Measurements from ENCODE around the gene ARMCX1.
"Not testable (repeated sequence)": the region's sequence is repeated elsewhere in the genome, so short reads cannot be mapped to it uniquely, and the experiment has no call there.

ARMCX1 gene

GRCh38 chrX:101550362-101550750 lies at the start of gene ARMCX1:
ARMCX1 (plus strand) TSS chrX:101550547; CDS start chrX:101552931, 2,384 bp downstream.
- DNase-seq: peak; percentile 72

GRCh38 chrX:101502929-101503328 lies 47.4 kb upstream of the ARMCX1 start:
- not testable (repeated sequence) for DNase-seq

- no peak for DNase-seq
Observed at GRCh38 chrX:101507372-101507771, 43.0 kb upstream of the ARMCX1 start.

- DNase-seq: no peak
Observed at GRCh38 chrX:101507986-101508385, 42.4 kb upstream of the ARMCX1 start.

GRCh38 chrX:101530944-101531343 lies 19.4 kb upstream of the ARMCX1 start:
- no peak for DNase-seq

GRCh38 chrX:101539116-101539515 lies 11.2 kb upstream of the ARMCX1 start:
- no peak for DNase-seq

- peak; percentile 24 for DNase-seq
Observed at GRCh38 chrX:101550751-101551379, 518 bp downstream of the ARMCX1 start.

- DNase-seq: no peak
Observed at GRCh38 chrX:101551380-101551767, 1.0 kb downstream of the ARMCX1 start.

GRCh38 chrX:101552714-101553113 lies 2.4 kb downstream of the ARMCX1 start:
- no peak for DNase-seq

GRCh38 chrX:101564651-101565050 lies 14.3 kb downstream of the ARMCX1 start:
- no peak for DNase-seq

- DNase-seq: peak; percentile 47
Observed at GRCh38 chrX:101595739-101596419, 45.5 kb downstream of the ARMCX1 start.

GRCh38 chrX:101599592-101599991 lies 49.2 kb downstream of the ARMCX1 start:
- not testable (repeated sequence) for DNase-seq

GRCh38 chrX:101602077-101602476 lies 51.7 kb downstream of the ARMCX1 start:
- no peak for DNase-seq
